Lung microvascular endothelial cell (primary cell): Measurements from ENCODE around the gene APOC3. TPM values are rescaled to one million over a fixed set of nuclear protein-coding genes. Genes with fewer than 3 reads are reported as not detected.
A peak's percentile ranks its signal among the peaks of the same experiment; 100 is the strongest.
"Not testable (repeated sequence)": the region's sequence is repeated elsewhere in the genome, so short reads cannot be mapped to it uniquely, and the experiment has no call there.

Source experiments
- DNase-seq, 2 donors: peaks; one replicate each; pipeline versions ENCODE4 v3.0.0 to v3.0.0-alpha.2; 2010; ENCODE audit warnings: low read depth in 2 of 2
- total RNA-seq: library from RNA; depleted of rRNA; stranded (reverse); fragments of >200 nt; gene quantifications from 2 replicates; pipeline ENCODE4 v1.2.1, GENCODE V29; 2014

Gene APOC3
- total RNA-seq, 1 donor from 2014 or later = not detected

GRCh38 chr11:116830184-116830912 lies 641 bp downstream of the APOC3 start:
- no peak for DNase-seq

GRCh38 chr11:116831790-116832349 lies 2.2 kb downstream of the APOC3 start:
- no peak for DNase-seq

GRCh38 chr11:116832350-116833290 lies 2.9 kb downstream of the APOC3 start:
- DNase-seq = no peak

GRCh38 chr11:116833491-116833815 lies 3.7 kb downstream of the APOC3 start:
- DNase-seq = no peak

- DNase-seq = no peak
Observed at GRCh38 chr11:116833816-116834534, 4.3 kb downstream of the APOC3 start.

- not testable (repeated sequence) for DNase-seq
Observed at GRCh38 chr11:116834535-116835041, 4.9 kb downstream of the APOC3 start.

GRCh38 chr11:116835042-116835772 lies 5.5 kb downstream of the APOC3 start:
- peak in 1 of 2 donors; percentile 43 for DNase-seq

- peak; percentile 68 to 94 for DNase-seq
Observed at GRCh38 chr11:116835791-116836631, 6.3 kb downstream of the APOC3 start.

- DNase-seq = no peak
Observed at GRCh38 chr11:116836632-116836991, 6.9 kb downstream of the APOC3 start.

GRCh38 chr11:116837231-116838091 lies 7.8 kb downstream of the APOC3 start, which contains the start of gene APOA1:
TSS of gene APOA1 (minus strand) at chr11:116837622. CDS start at chr11:116837387, 235 bp downstream.
- DNase-seq = no peak

- no peak for DNase-seq
Observed at GRCh38 chr11:116838321-116839084, 8.8 kb downstream of the APOC3 start.

- DNase-seq = no peak
Observed at GRCh38 chr11:116840224-116840745, 10.6 kb downstream of the APOC3 start.

- DNase-seq = no peak
Observed at GRCh38 chr11:116840746-116841296, 11.1 kb downstream of the APOC3 start.

GRCh38 chr11:116842117-116842516 lies 12.4 kb downstream of the APOC3 start:
- no peak for DNase-seq

GRCh38 chr11:116842909-116843308 lies 13.2 kb downstream of the APOC3 start:
- no peak for DNase-seq

- no peak for DNase-seq
Observed at GRCh38 chr11:116843661-116844060, 14.0 kb downstream of the APOC3 start.

- DNase-seq = no peak
Observed at GRCh38 chr11:116844722-116845121, 15.0 kb downstream of the APOC3 start.
